Trophoblast cell (in vitro differentiated cells and primary cell): ENCODE results near the gene NR1I2.

Experiments
- DNase-seq, 2 donors: peaks; one replicate each; pipeline ENCODE4 v3.0.0-alpha.2; 2016
- H2AFZ ChIP-seq: 2 replicates; pipeline ENCODE4 v1.6.1; 2013; ENCODE audit warnings: low read length, moderate library complexity, mild to moderate bottlenecking; ENCODE audit not compliant: insufficient read depth, poor library complexity
- H2AK5ac ChIP-seq: 2 replicates; pipeline ENCODE4 v1.6.1; 2013; ENCODE audit warnings: mild to moderate bottlenecking, low read length
- H2BK120ac ChIP-seq: 2 replicates; pipeline ENCODE4 v1.6.1; 2013; ENCODE audit warnings: low read length, mild to moderate bottlenecking, moderate library complexity; ENCODE audit not compliant: insufficient read depth, poor library complexity
- H2BK12ac ChIP-seq: 2 replicates; pipeline ENCODE4 v1.6.1; 2013; ENCODE audit warnings: mild to moderate bottlenecking, low read length, moderate library complexity
- H2BK5ac ChIP-seq: 2 replicates; pipeline ENCODE4 v1.6.1; 2013; ENCODE audit warnings: low read length, low read depth, moderate library complexity, mild to moderate bottlenecking; ENCODE audit not compliant: poor library complexity
- H3K14ac ChIP-seq: 2 replicates; pipeline ENCODE4 v1.6.1; 2013; ENCODE audit warnings: mild to moderate bottlenecking, low read length
- H3K18ac ChIP-seq: 2 replicates; pipeline ENCODE4 v1.6.1; 2013; ENCODE audit warnings: mild to moderate bottlenecking, low read length
- H3K23ac ChIP-seq: 2 replicates; pipeline ENCODE4 v1.6.1; 2013; ENCODE audit warnings: low read length
- H3K27ac ChIP-seq: 2 replicates; pipeline ENCODE4 v1.5.1; 2013; ENCODE audit warnings: low read depth, mild to moderate bottlenecking, inconsistent platforms, low read length, moderate library complexity
- H3K27me3 ChIP-seq: 2 replicates; pipeline ENCODE4 v1.6.1; 2013; ENCODE audit warnings: inconsistent platforms, mild to moderate bottlenecking, low read length, moderate library complexity; ENCODE audit not compliant: insufficient read depth
- H3K36me3 ChIP-seq, 2 experiments: 1 replicate in 1 of 2; 2 replicates in 1 of 2; pipeline ENCODE4 v1.6.1; 2013; ENCODE audit warnings: low read length in 2 of 2, mild to moderate bottlenecking in 2 of 2, moderate library complexity in 1 of 2; ENCODE audit not compliant: insufficient read depth in 2 of 2, control insufficient read depth in 1 of 2
- H3K4ac ChIP-seq: 2 replicates; pipeline ENCODE4 v1.6.1; 2013; ENCODE audit warnings: low read depth, mild to moderate bottlenecking, low read length, moderate library complexity
- H3K4me1 ChIP-seq, 2 experiments: 1 replicate in 1 of 2; 2 replicates in 1 of 2; pipeline ENCODE4 v1.6.1; 2013; ENCODE audit warnings: low read length in 2 of 2, mild to moderate bottlenecking in 2 of 2, moderate library complexity in 1 of 2; ENCODE audit not compliant: insufficient read depth in 2 of 2, control insufficient read depth in 1 of 2
- H3K4me2 ChIP-seq: 2 replicates; pipeline ENCODE4 v1.6.1; 2013; ENCODE audit warnings: inconsistent platforms, mild to moderate bottlenecking, low read length, moderate library complexity
- H3K4me3 ChIP-seq: 2 replicates; pipeline ENCODE4 v1.5.1; 2013; ENCODE audit warnings: mild to moderate bottlenecking, low read depth, low read length, inconsistent platforms
- H3K79me1 ChIP-seq: one replicate; pipeline ENCODE4 v1.6.1; 2013; ENCODE audit warnings: low read length
- H3K79me2 ChIP-seq: 2 replicates; pipeline ENCODE4 v1.6.1; 2013; ENCODE audit warnings: low read length, mild to moderate bottlenecking; ENCODE audit not compliant: control insufficient read depth, insufficient read depth, poor library complexity
- H3K9ac ChIP-seq: 2 replicates; pipeline ENCODE4 v1.6.1; 2013; ENCODE audit warnings: mild to moderate bottlenecking, low read length
- H3K9me3 ChIP-seq: 2 replicates; pipeline ENCODE4 v1.6.1; 2013; ENCODE audit warnings: low read depth, mild to moderate bottlenecking, control low read depth, inconsistent platforms, low read length; ENCODE audit not compliant: insufficient read depth
- H4K12ac ChIP-seq: 2 replicates; pipeline ENCODE4 v1.6.1; 2013; ENCODE audit warnings: low read depth, mild to moderate bottlenecking, low read length, moderate library complexity
- H4K8ac ChIP-seq: 2 replicates; pipeline ENCODE4 v1.6.1; 2013; ENCODE audit warnings: low read depth, mild to moderate bottlenecking, low read length, moderate library complexity
- H4K91ac ChIP-seq: one replicate; pipeline ENCODE4 v1.6.1; 2013; ENCODE audit warnings: low read depth, mild to moderate bottlenecking, low read length, moderate library complexity
- WGBS: extraction: QIAGEN DNeasy Blood & Tissue Kit; methylation state at CpG from one replicate; pipeline ENCODE4 v1.1.7; 2013; ENCODE audit warnings: missing lambda C conversion rate; ENCODE audit not compliant: insufficient read length, insufficient coverage; ENCODE audit errors: extremely low coverage; 5-methylcytosine and 5-hydroxymethylcytosine counted together

Gene NR1I2

GRCh38 chr3:119862616-119863015 lies 80.7 kb downstream of the NR1I2 start:
- Histone ChIP-seq H2BK12ac (no peak overlapping the region), H4K91ac (no peak overlapping the region), H2BK120ac (no peak overlapping the region), H3K4me1 (no peaks in the 10 kb centered on the region), H3K27ac (no peak overlapping the region), H3K4ac (no peak overlapping the region), H3K4me3 (no peak overlapping the region), H4K12ac (no peak overlapping the region), H2AK5ac (no peak overlapping the region), H3K9ac (no peak overlapping the region), H3K79me2 (no peaks in the 10 kb centered on the region), H2AFZ (no peak overlapping the region), H4K8ac (no peak overlapping the region), H3K79me1 (no peaks in the 10 kb centered on the region), H3K23ac (no peak overlapping the region), H3K27me3 (no peaks in the 10 kb centered on the region), H2BK5ac (no peak overlapping the region), H3K36me3 (peaks cover 0 to 10% of the 10 kb centered on the region in 2 experiments), H3K14ac (no peak overlapping the region), H3K4me2 (no peak overlapping the region), H3K18ac (no peak overlapping the region), H3K9me3 (no peaks in the 10 kb centered on the region)
- WGBS: no CpG with 5 or more reads among the region's 2 CpGs
- no peak for DNase-seq

- Histone ChIP-seq H3K4me3 (no peak overlapping the region), H2BK120ac (no peak overlapping the region), H3K27ac (no peak overlapping the region), H2AFZ (no peak overlapping the region), H3K23ac (no peak overlapping the region), H3K14ac (no peak overlapping the region), H3K27me3 (no peaks in the 10 kb centered on the region), H4K12ac (no peak overlapping the region), H3K79me2 (no peaks in the 10 kb centered on the region), H2BK12ac (no peak overlapping the region), H3K4ac (no peak overlapping the region), H3K4me2 (no peak overlapping the region), H3K79me1 (no peaks in the 10 kb centered on the region), H3K18ac (no peak overlapping the region), H3K36me3 (peaks cover 0 to 8% of the 10 kb centered on the region in 2 experiments), H2BK5ac (no peak overlapping the region), H3K4me1 (no peaks in the 10 kb centered on the region), H2AK5ac (no peak overlapping the region), H3K9ac (no peak overlapping the region), H4K8ac (no peak overlapping the region), H3K9me3 (no peaks in the 10 kb centered on the region), H4K91ac (no peak overlapping the region)
- no peak for DNase-seq
- WGBS: no CpG with 5 or more reads among the region's 7 CpGs
Observed at GRCh38 chr3:119864476-119864875, 82.6 kb downstream of the NR1I2 start.
